Neural cell (in vitro differentiated cells): ENCODE results near the gene GHRH.

Experiments used
- CTCF ChIP-seq: fragments of 450-650 bp; IDR thresholded peaks from 2 replicates; pipeline ENCODE4 v1.5.1; 2014; ENCODE audit warnings: antibody characterized with exemption, mild to moderate bottlenecking, moderate library complexity; ENCODE audit not compliant: poor library complexity, severe bottlenecking
- EZH2 ChIP-seq: fragments of 200-600, 300-800 bp; shearing (Covaris generic), sonication (generic); IDR thresholded peaks from 2 replicates; pipeline ENCODE4 v1.6.1; 2014; ENCODE audit warnings: antibody characterized with exemption, low read length, borderline replicate concordance, mild to moderate bottlenecking; ENCODE audit not compliant: insufficient read depth, poor library complexity, severe bottlenecking
- SMC3 ChIP-seq: fragments of 450-650 bp; conservative IDR thresholded peaks from 2 replicates; pipeline ENCODE4 v1.6.1; 2014; ENCODE audit warnings: antibody characterized with exemption, mild to moderate bottlenecking, moderate library complexity; ENCODE audit not compliant: poor library complexity
- TF ChIP-seq, protein P1 (sequence below): IDR thresholded peaks from 2 replicates; pipeline ENCODE4 v1.6.1; 2012; ENCODE audit warnings: borderline replicate concordance

GRCh38 chr20:37270576-37271420 lies 9.2 kb upstream of the GHRH start:
- no peak for TF ChIP-seq CTCF
- TF ChIP-seq, protein P1, sequence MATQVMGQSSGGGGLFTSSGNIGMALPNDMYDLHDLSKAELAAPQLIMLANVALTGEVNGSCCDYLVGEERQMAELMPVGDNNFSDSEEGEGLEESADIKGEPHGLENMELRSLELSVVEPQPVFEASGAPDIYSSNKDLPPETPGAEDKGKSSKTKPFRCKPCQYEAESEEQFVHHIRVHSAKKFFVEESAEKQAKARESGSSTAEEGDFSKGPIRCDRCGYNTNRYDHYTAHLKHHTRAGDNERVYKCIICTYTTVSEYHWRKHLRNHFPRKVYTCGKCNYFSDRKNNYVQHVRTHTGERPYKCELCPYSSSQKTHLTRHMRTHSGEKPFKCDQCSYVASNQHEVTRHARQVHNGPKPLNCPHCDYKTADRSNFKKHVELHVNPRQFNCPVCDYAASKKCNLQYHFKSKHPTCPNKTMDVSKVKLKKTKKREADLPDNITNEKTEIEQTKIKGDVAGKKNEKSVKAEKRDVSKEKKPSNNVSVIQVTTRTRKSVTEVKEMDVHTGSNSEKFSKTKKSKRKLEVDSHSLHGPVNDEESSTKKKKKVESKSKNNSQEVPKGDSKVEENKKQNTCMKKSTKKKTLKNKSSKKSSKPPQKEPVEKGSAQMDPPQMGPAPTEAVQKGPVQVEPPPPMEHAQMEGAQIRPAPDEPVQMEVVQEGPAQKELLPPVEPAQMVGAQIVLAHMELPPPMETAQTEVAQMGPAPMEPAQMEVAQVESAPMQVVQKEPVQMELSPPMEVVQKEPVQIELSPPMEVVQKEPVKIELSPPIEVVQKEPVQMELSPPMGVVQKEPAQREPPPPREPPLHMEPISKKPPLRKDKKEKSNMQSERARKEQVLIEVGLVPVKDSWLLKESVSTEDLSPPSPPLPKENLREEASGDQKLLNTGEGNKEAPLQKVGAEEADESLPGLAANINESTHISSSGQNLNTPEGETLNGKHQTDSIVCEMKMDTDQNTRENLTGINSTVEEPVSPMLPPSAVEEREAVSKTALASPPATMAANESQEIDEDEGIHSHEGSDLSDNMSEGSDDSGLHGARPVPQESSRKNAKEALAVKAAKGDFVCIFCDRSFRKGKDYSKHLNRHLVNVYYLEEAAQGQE = no peak
- TF ChIP-seq EZH2 = no peak
- TF ChIP-seq SMC3 = no peak
